DND-41 (cell line): ENCODE results near the gene HOXA9.

ENCODE experiments used
- ATAC-seq: fragments of 200-7000 bp; cut with Tn5 transposase; 3 replicates; pipeline ENCODE4 v1.9.1; 2021; ENCODE audit warnings: low read depth; ENCODE audit not compliant: insufficient read depth
- DNase-seq: peaks from one replicate; pipeline ENCODE4 v3.0.0-alpha.2; 2020
- H2AFZ ChIP-seq: 2 replicates; pipeline ENCODE4 v1.6.0; 2012; ENCODE audit warnings: low read depth, low read length
- H3K27ac ChIP-seq: 2 replicates; pipeline ENCODE4 v1.5.1; 2012; ENCODE audit warnings: low read length, inconsistent platforms
- H3K27me3 ChIP-seq: fragments of 200-600 bp; sonication (generic); 2 replicates; pipeline ENCODE4 v1.6.0; 2012; ENCODE audit warnings: low read length, mild to moderate bottlenecking, inconsistent platforms; ENCODE audit not compliant: insufficient read depth, poor library complexity
- H3K36me3 ChIP-seq: 2 replicates; pipeline ENCODE4 v1.5.1; 2012; ENCODE audit warnings: low read length, inconsistent platforms; ENCODE audit not compliant: insufficient read depth
- H3K4me1 ChIP-seq: 2 replicates; pipeline ENCODE4 v1.5.1; 2012; ENCODE audit warnings: mild to moderate bottlenecking, low read length; ENCODE audit not compliant: insufficient read depth
- H3K4me2 ChIP-seq: 2 replicates; pipeline ENCODE4 v1.6.0; 2012; ENCODE audit warnings: mild to moderate bottlenecking, moderate library complexity, low read length, inconsistent platforms; ENCODE audit not compliant: insufficient read depth
- H3K4me3 ChIP-seq, 2 experiments: fragments of 200-600 bp in 1 of 2; shearing (Covaris generic) in 1 of 2; 2 replicates each; pipeline ENCODE4 v1.5.1; 2012 to 2016; ENCODE audit warnings: inconsistent platforms in 2 of 2, low read length in 2 of 2, mild to moderate bottlenecking in 2 of 2, low read depth in 1 of 2, moderate library complexity in 1 of 2
- H3K79me2 ChIP-seq: 2 replicates; pipeline ENCODE4 v1.6.0; 2012; ENCODE audit warnings: low read length, inconsistent platforms; ENCODE audit not compliant: insufficient read depth
- H3K9ac ChIP-seq: 2 replicates; pipeline ENCODE4 v1.6.0; 2012; ENCODE audit warnings: low read depth, mild to moderate bottlenecking, inconsistent platforms, low read length, moderate library complexity
- H3K9me3 ChIP-seq: 2 replicates; pipeline ENCODE4 v1.5.1; 2012; ENCODE audit warnings: low read length, moderate library complexity, mild to moderate bottlenecking, inconsistent platforms; ENCODE audit not compliant: insufficient read depth, severe bottlenecking
- H4K20me1 ChIP-seq: 2 replicates; pipeline ENCODE4 v1.6.0; 2012; ENCODE audit warnings: low read length; ENCODE audit not compliant: insufficient read depth
- EZH2 ChIP-seq: IDR thresholded peaks from 3 replicates; pipeline ENCODE4 v1.6.1; 2012; ENCODE audit warnings: borderline replicate concordance, low read depth, mild to moderate bottlenecking, moderate library complexity, low read length, inconsistent platforms; ENCODE audit not compliant: severe bottlenecking
- TF ChIP-seq, protein P1 (sequence below): IDR thresholded peaks from 2 replicates; pipeline ENCODE4 v1.5.1; 2012; ENCODE audit warnings: borderline replicate concordance, low read length, moderate library complexity, mild to moderate bottlenecking; ENCODE audit not compliant: poor library complexity, severe bottlenecking; ENCODE audit errors: extremely low read depth

HOXA9 gene

DNA sequence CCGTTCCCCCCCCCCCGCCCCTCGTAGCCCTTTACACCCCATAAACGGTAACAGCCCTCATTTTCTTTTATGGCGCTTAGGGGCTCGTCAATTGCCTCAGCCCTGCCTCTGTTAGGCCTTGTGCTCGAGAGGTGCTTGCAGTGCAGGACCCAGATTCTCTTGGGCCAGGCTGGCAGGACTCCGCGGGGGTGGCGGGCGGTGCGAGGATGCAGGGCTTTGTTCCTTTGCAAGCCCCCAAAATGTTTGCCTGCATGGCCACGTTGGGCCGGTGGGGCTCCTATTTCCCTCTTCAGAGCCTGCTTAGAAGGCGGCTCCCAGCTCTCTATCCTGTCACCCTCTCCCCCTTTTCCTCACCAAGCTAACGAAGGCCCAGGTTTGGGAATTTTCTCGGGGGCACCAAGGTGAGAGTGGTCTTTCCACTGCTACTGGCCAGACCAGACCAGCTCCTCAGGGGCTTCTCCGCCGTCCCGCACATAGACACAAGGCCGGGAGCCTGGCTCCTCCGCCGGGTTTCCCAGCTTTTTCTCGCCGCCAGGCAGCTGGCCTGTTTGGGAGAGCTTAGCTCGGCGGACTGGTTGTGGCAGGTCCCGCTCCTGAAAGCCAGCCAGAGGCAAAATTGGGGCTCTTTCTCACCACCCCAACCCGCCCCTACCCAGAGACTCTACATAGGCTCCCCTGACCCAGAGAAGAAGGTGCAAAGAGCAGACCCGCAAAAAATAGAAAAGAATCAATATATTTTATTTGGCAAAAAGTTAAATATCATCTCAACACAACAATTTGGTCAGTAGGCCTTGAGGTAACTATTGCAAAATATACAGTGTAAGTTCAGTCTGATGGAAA lies 3.4 kb downstream of the HOXA9 start:
- Histone ChIP-seq H3K4me3 (no peak overlapping the region), H3K27ac (no peak overlapping the region), H4K20me1 (no peaks in the 10 kb centered on the region), H3K79me2 (no peaks in the 10 kb centered on the region), H3K9me3 (no peaks in the 10 kb centered on the region), H3K27me3 (no peaks in the 10 kb centered on the region), H3K4me1 (peaks cover 20% of the 10 kb centered on the region), H3K9ac (no peak overlapping the region), H3K36me3 (no peaks in the 10 kb centered on the region), H3K4me2 (no peak overlapping the region), H2AFZ (peak overlapping the region; percentile 54; the same call in 1 of the 2 replicates)
- no peak for TF ChIP-seq EZH2
- TF ChIP-seq, protein P1, sequence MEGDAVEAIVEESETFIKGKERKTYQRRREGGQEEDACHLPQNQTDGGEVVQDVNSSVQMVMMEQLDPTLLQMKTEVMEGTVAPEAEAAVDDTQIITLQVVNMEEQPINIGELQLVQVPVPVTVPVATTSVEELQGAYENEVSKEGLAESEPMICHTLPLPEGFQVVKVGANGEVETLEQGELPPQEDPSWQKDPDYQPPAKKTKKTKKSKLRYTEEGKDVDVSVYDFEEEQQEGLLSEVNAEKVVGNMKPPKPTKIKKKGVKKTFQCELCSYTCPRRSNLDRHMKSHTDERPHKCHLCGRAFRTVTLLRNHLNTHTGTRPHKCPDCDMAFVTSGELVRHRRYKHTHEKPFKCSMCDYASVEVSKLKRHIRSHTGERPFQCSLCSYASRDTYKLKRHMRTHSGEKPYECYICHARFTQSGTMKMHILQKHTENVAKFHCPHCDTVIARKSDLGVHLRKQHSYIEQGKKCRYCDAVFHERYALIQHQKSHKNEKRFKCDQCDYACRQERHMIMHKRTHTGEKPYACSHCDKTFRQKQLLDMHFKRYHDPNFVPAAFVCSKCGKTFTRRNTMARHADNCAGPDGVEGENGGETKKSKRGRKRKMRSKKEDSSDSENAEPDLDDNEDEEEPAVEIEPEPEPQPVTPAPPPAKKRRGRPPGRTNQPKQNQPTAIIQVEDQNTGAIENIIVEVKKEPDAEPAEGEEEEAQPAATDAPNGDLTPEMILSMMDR, result no peak
- ATAC-seq (no peak), DNase-seq (no peak)

DNA sequence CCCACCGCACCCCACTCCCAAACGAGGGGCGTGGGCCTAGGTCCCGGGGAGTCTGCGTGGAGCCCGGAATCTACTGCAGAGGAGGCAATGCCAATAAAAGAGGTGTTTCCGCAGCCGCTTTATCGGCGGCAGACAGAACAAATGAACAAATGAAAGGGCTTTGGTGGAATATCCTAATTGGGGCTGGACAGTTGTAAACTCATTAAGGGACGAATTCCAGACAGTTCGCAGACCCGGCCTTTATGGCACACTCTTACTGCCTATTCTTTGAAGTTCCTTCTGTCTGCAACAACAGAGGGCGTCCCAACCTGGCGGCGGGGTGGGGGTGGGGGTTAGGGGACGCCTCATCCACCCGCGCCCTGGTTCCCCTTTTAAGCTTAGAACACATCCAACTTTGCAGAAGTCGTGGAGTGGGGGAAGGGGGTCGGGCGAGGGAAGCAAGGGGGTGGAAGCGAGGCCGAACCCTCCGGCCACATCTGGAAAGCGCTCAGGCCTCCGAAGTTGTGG lies 4.1 kb downstream of the HOXA9 start:
- H3K27ac ChIP-seq, result peak overlapping the region; percentile 80
- H3K4me3 ChIP-seq, result peak overlapping the region; percentile 15 to 64; a peak in 3 of 4 replicates
- H4K20me1 ChIP-seq, result no peaks in the 10 kb centered on the region
- peaks cover 21% of the 10 kb centered on the region for H3K4me1 ChIP-seq
- ATAC-seq (no peak; the same call in 2 of the 3 replicates), DNase-seq (no peak)
- peak overlapping the region; percentile 68 for H3K9ac ChIP-seq
- H3K79me2 ChIP-seq, result no peaks in the 10 kb centered on the region
- TF ChIP-seq, protein P1, result no peak
- no peak for TF ChIP-seq EZH2
- peak overlapping the region; percentile 93 for H3K4me2 ChIP-seq
- H3K27me3 ChIP-seq, result no peaks in the 10 kb centered on the region
- no peaks in the 10 kb centered on the region for H3K36me3 ChIP-seq
- no peaks in the 10 kb centered on the region for H3K9me3 ChIP-seq
- peak overlapping the region; percentile 97 for H2AFZ ChIP-seq

DNA sequence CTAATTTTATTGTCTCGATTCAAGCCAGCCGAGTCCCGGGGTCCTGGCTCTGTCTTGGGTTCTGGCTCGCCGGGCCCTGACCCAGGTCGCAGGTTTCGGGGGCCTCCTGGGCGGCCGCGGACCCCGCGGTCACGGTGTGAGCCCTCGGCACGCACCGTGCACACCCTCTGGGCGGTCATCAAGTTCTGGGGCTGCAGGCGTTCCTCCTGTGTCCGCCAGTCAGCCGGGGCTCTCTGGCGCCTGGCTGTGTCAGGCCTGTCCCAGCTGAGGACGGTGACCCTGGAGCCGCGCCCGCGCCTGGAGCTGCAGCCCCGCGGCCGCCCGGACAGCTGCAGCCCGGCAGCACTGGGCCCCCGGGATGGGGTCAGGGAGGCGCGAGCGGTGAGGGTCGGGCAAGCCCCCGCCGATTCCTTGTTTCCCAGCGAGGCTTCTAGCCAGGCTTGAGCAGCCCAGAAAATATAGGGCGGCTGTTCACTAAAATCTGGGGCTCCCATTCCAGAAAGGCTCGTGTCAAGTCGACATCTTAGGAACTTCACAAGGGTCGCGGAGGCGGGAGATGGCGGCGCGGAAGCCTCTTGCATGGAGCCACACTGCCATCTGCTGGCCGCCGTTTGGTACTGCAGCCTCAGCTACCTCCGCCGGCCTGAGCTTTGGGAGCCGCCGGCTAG lies 4.7 kb downstream of the HOXA9 start:
- Histone ChIP-seq H3K4me2 (peak overlapping the region; percentile 93), H3K36me3 (no peaks in the 10 kb centered on the region), H3K4me1 (peaks cover 22% of the 10 kb centered on the region), H3K9me3 (no peaks in the 10 kb centered on the region), H3K4me3 (peak overlapping the region; percentile 15 to 64; a peak in 3 of 4 replicates), H2AFZ (peak overlapping the region; percentile 97), H3K27ac (peak overlapping the region; percentile 80), H3K79me2 (peaks cover 1% of the 10 kb centered on the region), H3K27me3 (no peaks in the 10 kb centered on the region), H4K20me1 (no peaks in the 10 kb centered on the region), H3K9ac (peak overlapping the region; percentile 68)
- DNase-seq (peak; percentile 87), ATAC-seq (peak; percentile 78)
- TF ChIP-seq, protein P1, result peak; percentile 98
- TF ChIP-seq EZH2, result no peak
